ENCODE data around the gene TOMM5.

DNA sequence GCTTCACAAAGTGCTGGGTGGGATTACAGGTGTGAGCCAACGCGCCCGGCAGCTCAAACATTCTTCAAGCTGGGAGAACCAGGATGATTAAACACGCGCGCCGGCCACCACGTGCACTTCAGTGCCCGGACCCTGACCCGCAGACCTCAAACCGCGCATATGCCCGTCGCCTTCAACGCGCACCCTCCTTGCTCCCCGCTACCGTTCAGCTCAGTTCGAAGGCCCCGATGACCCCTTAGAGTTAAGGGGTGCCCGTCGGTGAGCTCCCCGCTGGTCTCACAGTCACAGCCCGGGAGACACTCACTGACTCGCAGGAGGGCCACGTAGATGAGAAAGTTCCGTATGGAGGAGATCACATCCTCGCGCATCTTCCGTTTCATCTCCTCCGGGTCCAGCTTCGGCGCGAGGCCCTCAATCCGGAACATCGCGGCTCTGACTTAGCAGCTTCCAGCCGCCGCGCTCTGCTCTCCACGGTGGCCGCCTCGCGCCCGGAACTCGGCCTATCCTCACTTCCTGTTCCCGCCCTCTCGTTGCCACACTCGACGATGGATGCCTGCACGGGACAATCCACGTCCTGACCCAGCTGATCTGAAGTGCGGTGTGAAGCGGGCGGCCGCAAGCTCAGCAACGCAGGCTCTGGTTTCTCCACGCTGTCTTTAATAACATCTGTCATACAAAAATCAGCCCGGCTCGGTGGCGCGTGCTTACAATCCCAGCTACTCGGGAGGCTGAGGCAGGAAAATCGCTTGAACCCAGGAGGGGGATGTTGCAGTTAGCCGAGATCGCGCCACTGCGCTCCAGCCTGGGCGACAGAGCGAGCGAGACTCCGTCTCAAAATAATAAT is at the start of gene TOMM5:
- TF ChIP-seq MAFF (IDR thresholded peaks at IDR 0.05; ENCODE audit: low read depth, low read length) (peak; percentile 7; the same call in 1 of the 2 replicates), SALL2 (CRISPR knock-in tag; IDR thresholded peaks at IDR 0.05) (peak; percentile 93), ZNF672 (CRISPR knock-in tag; IDR thresholded peaks at IDR 0.05) (0 out of 2 replicates have a peak, but pooled peaks have one; percentile 76)

Data from HepG2 (cell line).